ENCODE results near the gene OR51B6. TPM values are rescaled to one million over a fixed set of nuclear protein-coding genes. Genes with fewer than 3 reads are reported as not detected.

Gene OR51B6
- total RNA-seq, 1 experiment from 2014 or later = not detected

GRCh38 chr11:5343474-5344335 is 7.6 kb upstream of the OR51B6 start, which contains the start of gene OR51B5:
Gene OR51B5 (minus strand): TSS chr11:5343524. CDS start chr11:5343524, 0 bp downstream.
- Histone ChIP-seq H3K27me3 (ENCODE audit: insufficient read depth, low read depth) (no peaks in the 10 kb centered on the region), H3K9me3 (ENCODE audit: insufficient read depth, low read depth) (no peaks in the 10 kb centered on the region), H3F3A (ENCODE audit: insufficient read depth, low read depth) (no peaks in the 10 kb centered on the region), H3K4me1 (replicated peaks; ENCODE audit: insufficient read depth) (no peaks in the 10 kb centered on the region), H3K4me2 (no peak within 1 kb of the TSS), H4K20me1 (ENCODE audit: insufficient read depth) (no peaks in the 10 kb centered on the region), H3K27ac (no peak within 1 kb of the TSS), H3K9me2 (ENCODE audit: insufficient read depth) (no peaks in the 10 kb centered on the region), H2AFZ (no peak within 1 kb of the TSS), H3K36me3 (ENCODE audit: low read depth) (no peaks in the 10 kb centered on the region), H3K4me3 (no peak within 1 kb of the TSS), H3K79me2 (ENCODE audit: low read depth) (no peaks in the 10 kb centered on the region)
- no peak for TF ChIP-seq EZH2 (IDR thresholded peaks at IDR 0.05; ENCODE audit: low read depth)
- TF ChIP-seq CTCF (conservative IDR thresholded peaks at IDR 0.05) = no peak
- ChIA-PET CTCF (no interaction called here), POLR2A (ENCODE audit: unreplicated experiment) (no interaction called here)
- no TSS peak for BruUV-seq (replicated peaks)
- intact Hi-C loops (cut with micrococcal nuclease; ENCODE audit: unreplicated experiment) = no loop called here
- DNase-seq = no peak

GRCh38 chr11:5345831-5346230 is 5.5 kb upstream of the OR51B6 start:
- TF ChIP-seq CTCF (conservative IDR thresholded peaks at IDR 0.05) (no peak), EZH2 (IDR thresholded peaks at IDR 0.05; ENCODE audit: low read depth) (no peak)
- no peaks in the 10 kb centered on the region for H4K20me1 ChIP-seq (ENCODE audit: insufficient read depth)

GRCh38 chr11:5348551-5349194 is 2.6 kb upstream of the OR51B6 start:
- no peaks in the 10 kb centered on the region for H3K79me2 ChIP-seq (ENCODE audit: low read depth)
- no peak overlapping the region for H3K27ac ChIP-seq
- intact Hi-C loops (cut with micrococcal nuclease; ENCODE audit: unreplicated experiment) = no loop called here
- H3K4me1 ChIP-seq (replicated peaks; ENCODE audit: insufficient read depth) = no peaks in the 10 kb centered on the region
- no peaks in the 10 kb centered on the region for H3K27me3 ChIP-seq (ENCODE audit: insufficient read depth, low read depth)
- H3F3A ChIP-seq (ENCODE audit: insufficient read depth, low read depth) = no peaks in the 10 kb centered on the region
- H3K36me3 ChIP-seq (ENCODE audit: low read depth) = no peaks in the 10 kb centered on the region
- DNase-seq = no peak
- POLR2A ChIA-PET (ENCODE audit: unreplicated experiment) = no interaction called here
- H3K9me3 ChIP-seq (ENCODE audit: insufficient read depth, low read depth) = no peaks in the 10 kb centered on the region
- no peak overlapping the region for H3K4me3 ChIP-seq
- no peak overlapping the region for H3K4me2 ChIP-seq
- H3K9me2 ChIP-seq (ENCODE audit: insufficient read depth) = no peaks in the 10 kb centered on the region
- no TSS peak for BruUV-seq (replicated peaks)
- CTCF ChIA-PET = no interaction called here
- no peak overlapping the region for H2AFZ ChIP-seq
- no peaks in the 10 kb centered on the region for H4K20me1 ChIP-seq (ENCODE audit: insufficient read depth)
- no peak for TF ChIP-seq EZH2 (IDR thresholded peaks at IDR 0.05; ENCODE audit: low read depth)
- no peak for TF ChIP-seq CTCF (conservative IDR thresholded peaks at IDR 0.05)

More at GRCh38 chr11:5345831-5346230, 5.5 kb upstream of the OR51B6 start:
- no TSS peak for BruUV-seq (replicated peaks)
- Histone ChIP-seq H3F3A (ENCODE audit: insufficient read depth, low read depth) (no peaks in the 10 kb centered on the region), H3K4me1 (replicated peaks; ENCODE audit: insufficient read depth) (no peaks in the 10 kb centered on the region), H3K27ac (no peak overlapping the region), H3K27me3 (ENCODE audit: insufficient read depth, low read depth) (no peaks in the 10 kb centered on the region), H3K9me3 (ENCODE audit: insufficient read depth, low read depth) (no peaks in the 10 kb centered on the region), H3K9me2 (ENCODE audit: insufficient read depth) (no peaks in the 10 kb centered on the region), H3K4me2 (no peak overlapping the region), H3K36me3 (ENCODE audit: low read depth) (no peaks in the 10 kb centered on the region), H3K4me3 (no peak overlapping the region), H3K79me2 (ENCODE audit: low read depth) (no peaks in the 10 kb centered on the region), H2AFZ (no peak overlapping the region)
- no peak for DNase-seq
- intact Hi-C loops (cut with micrococcal nuclease; ENCODE audit: unreplicated experiment) = no loop called here
- ChIA-PET CTCF (no interaction called here), POLR2A (ENCODE audit: unreplicated experiment) (no interaction called here)

Measured in PC-9 (cell line).